Keratinocyte (primary cell): ENCODE data around the gene PSMG2.

Experiments
- CTCF ChIP-seq, 3 experiments: IDR thresholded peaks in 1 of 3; conservative IDR thresholded peaks in 1 of 3; optimal IDR thresholded peaks in 1 of 3; 2 replicates in 2 of 3; 3 replicates in 1 of 3; pipeline versions ENCODE3 to v1.5.1; 2011; ENCODE audit warnings: low read length in 3 of 3, mild to moderate bottlenecking in 3 of 3, moderate library complexity in 2 of 3, control low read depth in 1 of 3, inconsistent platforms in 1 of 3; ENCODE audit not compliant: insufficient read depth in 2 of 3; ENCODE audit errors: extremely low read depth in 1 of 3
- EZH2 ChIP-seq: IDR thresholded peaks from one replicate; pipeline ENCODE4 v1.6.1; 2012; ENCODE audit warnings: inconsistent platforms, mild to moderate bottlenecking, low read length, moderate library complexity

DNA sequence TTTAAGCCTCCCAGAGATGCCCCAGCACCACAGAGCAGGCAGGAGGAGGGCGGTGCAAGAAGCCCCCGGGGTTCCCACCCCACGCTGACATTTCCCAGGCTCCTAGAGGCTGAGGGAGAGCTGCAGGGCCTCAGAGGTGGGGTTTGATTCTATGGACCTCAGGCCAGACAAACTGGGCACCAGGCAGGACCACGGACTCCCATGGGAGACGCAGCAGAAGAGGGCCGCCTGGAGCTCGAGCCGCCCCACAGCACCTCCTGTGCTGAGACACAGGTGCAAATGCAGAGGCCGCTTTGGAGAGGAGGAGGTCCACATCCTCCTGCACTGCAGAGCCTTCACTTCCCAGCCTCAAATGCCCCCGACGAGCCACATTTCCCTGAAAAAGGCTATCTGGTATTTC is 62.7 kb downstream of the PSMG2 start:
- TF ChIP-seq CTCF (optimal IDR thresholded peaks at IDR 0.05 in 1 of 3, IDR thresholded peaks at IDR 0.05 in 1 of 3, conservative IDR thresholded peaks at IDR 0.05 in 1 of 3; ENCODE audit: extremely low read depth in 1 of 3, insufficient read depth in 2 of 3, low read length in 3 of 3) (no peak), EZH2 (no peak)
